HepG2 (cell line): ENCODE measurements around the gene GPR156. TPM values are rescaled to one million over a fixed set of nuclear protein-coding genes. Genes with fewer than 3 reads are reported as not detected.

Experiments
- FOXP1 ChIP-seq, 2 experiments: fragments of 450-650 bp in 1 of 2; IDR thresholded peaks; 2 replicates each; pipeline ENCODE4 v1.6.1; 2017 to 2018; ENCODE audit warnings: antibody characterized with exemption in 1 of 2
- HIVEP1 ChIP-seq: sonication (generic); formaldehyde crosslinking; IDR thresholded peaks from 2 replicates; pipeline ENCODE4 v1.4.0; 2020; ENCODE audit warnings: mild to moderate bottlenecking, missing genetic modification reagents
- HMG20B ChIP-seq: conservative IDR thresholded peaks from 2 replicates; pipeline ENCODE4 v1.6.1; 2016; ENCODE audit warnings: missing genetic modification reagents, missing compliant biosample characterization
- HOXA3 ChIP-seq: sonication (generic); formaldehyde crosslinking; IDR thresholded peaks from 2 replicates; pipeline ENCODE4 v1.5.0; 2020; ENCODE audit warnings: missing genetic modification reagents
- KMT2B ChIP-seq: IDR thresholded peaks from 2 replicates; pipeline ENCODE4 v1.6.1; 2016; ENCODE audit warnings: missing genetic modification reagents, missing compliant biosample characterization
- MAX ChIP-seq: IDR thresholded peaks from 2 replicates; pipeline ENCODE4 v1.6.1; 2012; ENCODE audit warnings: inconsistent platforms
- ONECUT2 ChIP-seq: sonication (generic); formaldehyde crosslinking; IDR thresholded peaks from 2 replicates; pipeline ENCODE4 v1.4.0; 2020; ENCODE audit warnings: missing genetic modification reagents
- SOX13 ChIP-seq, 3 experiments: fragments of 450-650 bp in 1 of 3; sonication (generic) in 1 of 3; formaldehyde crosslinking in 1 of 3; IDR thresholded peaks in 2 of 3; conservative IDR thresholded peaks in 1 of 3; 2 replicates each; pipeline versions ENCODE4 v1.5.0 to v1.6.1; 2016 to 2020; ENCODE audit warnings: antibody characterized with exemption in 1 of 3, mild to moderate bottlenecking in 1 of 3, missing compliant biosample characterization in 1 of 3, missing genetic modification reagents in 1 of 3, moderate library complexity in 1 of 3
- SRF ChIP-seq: IDR thresholded peaks from 2 replicates; pipeline ENCODE4 v1.6.1; 2011; ENCODE audit warnings: mild to moderate bottlenecking, low read depth, low read length, moderate library complexity
- ZEB1 ChIP-seq: IDR thresholded peaks from 2 replicates; pipeline ENCODE4 v1.6.1; 2012; ENCODE audit warnings: mild to moderate bottlenecking, low read depth, inconsistent platforms; ENCODE audit not compliant: insufficient replicate concordance
- ZNF878 ChIP-seq: sonication (generic); formaldehyde crosslinking; IDR thresholded peaks from 2 replicates; pipeline ENCODE4 v1.8.1; 2023; ENCODE audit warnings: mild to moderate bottlenecking, missing genetic modification reagents, moderate library complexity
- polyA plus RNA-seq, 8 experiments: library from polyadenylated mRNA; depleted of rRNA in 3 of 8; stranded (reverse) in 7 of 8; unstranded in 1 of 8; fragments of >200 nt; fragmentation: Illumina TruSeq in 4 of 8; extraction: Trizol in 4 of 8; gene quantifications; 2 replicates each; pipeline versions ENCODE4 v1.2.1 to v1.2.3, GENCODE V29; 2011 to 2016; ENCODE audit warnings: low read depth in 4 of 8, missing spikeins in 1 of 8, mixed read lengths in 1 of 8; ENCODE audit not compliant: insufficient read depth in 1 of 8
- total RNA-seq, 5 experiments: library from RNA; depleted of rRNA; stranded (reverse); fragments of >200 nt; fragmentation: Illumina TruSeq; extraction: Trizol; gene quantifications; 2 replicates each; pipeline ENCODE4 v1.2.3, GENCODE V29; 2016; ENCODE audit warnings: low read depth in 1 of 5
- TF ChIP-seq, protein P1 (sequence below): sonication (generic); formaldehyde crosslinking; IDR thresholded peaks from 2 replicates; pipeline ENCODE4 v1.8.1; 2023; ENCODE audit warnings: mild to moderate bottlenecking, inconsistent platforms, moderate library complexity, missing genetic modification reagents, borderline replicate concordance
- TF ChIP-seq, protein P2 (sequence below): sonication (generic); formaldehyde crosslinking; IDR thresholded peaks from 2 replicates; pipeline ENCODE4 v1.4.0; 2020; ENCODE audit warnings: missing genetic modification reagents
- TF ChIP-seq, protein P3 (sequence below): IDR thresholded peaks from 2 replicates; pipeline ENCODE4 v1.6.1; 2016; ENCODE audit warnings: missing compliant biosample characterization, missing genetic modification reagents, borderline replicate concordance
- TF ChIP-seq, protein P4 (sequence below): sonication (generic); formaldehyde crosslinking; IDR thresholded peaks from 2 replicates; pipeline ENCODE4 v1.8.0; 2022; ENCODE audit warnings: mild to moderate bottlenecking, missing genetic modification reagents, moderate library complexity
- TF ChIP-seq, protein P5 (sequence below), 2 experiments: sonication (generic) in 1 of 2; formaldehyde crosslinking in 1 of 2; IDR thresholded peaks; 2 replicates each; pipeline versions ENCODE4 v1.4.0 to v1.6.1; 2016 to 2020; ENCODE audit warnings: borderline replicate concordance in 1 of 2, low read depth in 1 of 2, mild to moderate bottlenecking in 1 of 2, missing genetic modification reagents in 1 of 2
- TF ChIP-seq, protein P6 (sequence below): IDR thresholded peaks from 2 replicates; pipeline ENCODE4 v1.6.1; 2016; ENCODE audit warnings: missing compliant biosample characterization, missing genetic modification reagents, borderline replicate concordance

GPR156 gene
- total and polyA plus RNA-seq, 2 of the 13 experiments (the other 11 are each of a cell fraction or from before 2014, with no cell fraction given) = not detected

GRCh38 chr3:120274739-120275167, 10.3 kb downstream of the GPR156 start (continued):
- TF ChIP-seq ZNF878 (CRISPR knock-in tag) (peak; percentile 84), ZEB1 (no peak), FOXP1 (IDR thresholded peaks at IDR 0.05) (no peak), FOXP1 (CRISPR knock-in tag; IDR thresholded peaks at IDR 0.05) (peak; percentile 61), HOXA3 (CRISPR knock-in tag) (peak; percentile 29; the same call in 1 of the 2 replicates), SOX13 (IDR thresholded peaks at IDR 0.05) (peak; percentile 92), SOX13 (CRISPR knock-in tag; conservative IDR thresholded peaks at IDR 0.05 in 1 of 2, IDR thresholded peaks at IDR 0.05 in 1 of 2) (peak in 1 of 2 experiments; percentile 99; a peak in 2 of 4 replicates), ONECUT2 (peak; percentile 38; the same call in 1 of the 2 replicates), HMG20B (CRISPR knock-in tag) (peak; percentile 27; the same call in 1 of the 2 replicates), KMT2B (CRISPR knock-in tag) (no peak), HIVEP1 (CRISPR knock-in tag) (no peak; the same call in 1 of the 2 replicates), MAX (peak; percentile 92), SRF (peak; percentile 75)
- TF ChIP-seq, protein P1, sequence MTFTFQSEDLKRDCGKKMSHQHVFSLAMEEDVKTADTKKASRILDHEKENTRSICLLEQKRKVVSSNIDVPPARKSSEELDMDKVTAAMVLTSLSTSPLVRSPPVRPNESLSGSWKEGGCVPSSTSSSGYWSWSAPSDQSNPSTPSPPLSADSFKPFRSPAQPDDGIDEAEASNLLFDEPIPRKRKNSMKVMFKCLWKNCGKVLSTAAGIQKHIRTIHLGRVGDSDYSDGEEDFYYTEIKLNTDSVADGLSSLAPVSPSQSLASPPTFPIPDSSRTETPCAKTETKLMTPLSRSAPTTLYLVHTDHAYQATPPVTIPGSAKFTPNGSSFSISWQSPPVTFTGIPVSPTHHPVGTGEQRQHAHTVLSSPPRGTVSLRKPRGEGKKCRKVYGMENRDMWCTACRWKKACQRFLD (CRISPR knock-in tag) = no peak
- TF ChIP-seq, protein P2, sequence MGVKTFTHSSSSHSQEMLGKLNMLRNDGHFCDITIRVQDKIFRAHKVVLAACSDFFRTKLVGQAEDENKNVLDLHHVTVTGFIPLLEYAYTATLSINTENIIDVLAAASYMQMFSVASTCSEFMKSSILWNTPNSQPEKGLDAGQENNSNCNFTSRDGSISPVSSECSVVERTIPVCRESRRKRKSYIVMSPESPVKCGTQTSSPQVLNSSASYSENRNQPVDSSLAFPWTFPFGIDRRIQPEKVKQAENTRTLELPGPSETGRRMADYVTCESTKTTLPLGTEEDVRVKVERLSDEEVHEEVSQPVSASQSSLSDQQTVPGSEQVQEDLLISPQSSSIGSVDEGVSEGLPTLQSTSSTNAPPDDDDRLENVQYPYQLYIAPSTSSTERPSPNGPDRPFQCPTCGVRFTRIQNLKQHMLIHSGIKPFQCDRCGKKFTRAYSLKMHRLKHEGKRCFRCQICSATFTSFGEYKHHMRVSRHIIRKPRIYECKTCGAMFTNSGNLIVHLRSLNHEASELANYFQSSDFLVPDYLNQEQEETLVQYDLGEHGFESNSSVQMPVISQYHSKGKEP (CRISPR knock-in tag) = no peak
- TF ChIP-seq, protein P3, sequence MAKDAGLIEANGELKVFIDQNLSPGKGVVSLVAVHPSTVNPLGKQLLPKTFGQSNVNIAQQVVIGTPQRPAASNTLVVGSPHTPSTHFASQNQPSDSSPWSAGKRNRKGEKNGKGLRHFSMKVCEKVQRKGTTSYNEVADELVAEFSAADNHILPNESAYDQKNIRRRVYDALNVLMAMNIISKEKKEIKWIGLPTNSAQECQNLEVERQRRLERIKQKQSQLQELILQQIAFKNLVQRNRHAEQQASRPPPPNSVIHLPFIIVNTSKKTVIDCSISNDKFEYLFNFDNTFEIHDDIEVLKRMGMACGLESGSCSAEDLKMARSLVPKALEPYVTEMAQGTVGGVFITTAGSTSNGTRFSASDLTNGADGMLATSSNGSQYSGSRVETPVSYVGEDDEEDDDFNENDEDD (CRISPR knock-in tag) = peak; percentile 46; the same call in 1 of the 2 replicates
- TF ChIP-seq, protein P4, sequence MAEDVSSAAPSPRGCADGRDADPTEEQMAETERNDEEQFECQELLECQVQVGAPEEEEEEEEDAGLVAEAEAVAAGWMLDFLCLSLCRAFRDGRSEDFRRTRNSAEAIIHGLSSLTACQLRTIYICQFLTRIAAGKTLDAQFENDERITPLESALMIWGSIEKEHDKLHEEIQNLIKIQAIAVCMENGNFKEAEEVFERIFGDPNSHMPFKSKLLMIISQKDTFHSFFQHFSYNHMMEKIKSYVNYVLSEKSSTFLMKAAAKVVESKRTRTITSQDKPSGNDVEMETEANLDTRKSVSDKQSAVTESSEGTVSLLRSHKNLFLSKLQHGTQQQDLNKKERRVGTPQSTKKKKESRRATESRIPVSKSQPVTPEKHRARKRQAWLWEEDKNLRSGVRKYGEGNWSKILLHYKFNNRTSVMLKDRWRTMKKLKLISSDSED (CRISPR knock-in tag) = no peak
- TF ChIP-seq, protein P5, sequence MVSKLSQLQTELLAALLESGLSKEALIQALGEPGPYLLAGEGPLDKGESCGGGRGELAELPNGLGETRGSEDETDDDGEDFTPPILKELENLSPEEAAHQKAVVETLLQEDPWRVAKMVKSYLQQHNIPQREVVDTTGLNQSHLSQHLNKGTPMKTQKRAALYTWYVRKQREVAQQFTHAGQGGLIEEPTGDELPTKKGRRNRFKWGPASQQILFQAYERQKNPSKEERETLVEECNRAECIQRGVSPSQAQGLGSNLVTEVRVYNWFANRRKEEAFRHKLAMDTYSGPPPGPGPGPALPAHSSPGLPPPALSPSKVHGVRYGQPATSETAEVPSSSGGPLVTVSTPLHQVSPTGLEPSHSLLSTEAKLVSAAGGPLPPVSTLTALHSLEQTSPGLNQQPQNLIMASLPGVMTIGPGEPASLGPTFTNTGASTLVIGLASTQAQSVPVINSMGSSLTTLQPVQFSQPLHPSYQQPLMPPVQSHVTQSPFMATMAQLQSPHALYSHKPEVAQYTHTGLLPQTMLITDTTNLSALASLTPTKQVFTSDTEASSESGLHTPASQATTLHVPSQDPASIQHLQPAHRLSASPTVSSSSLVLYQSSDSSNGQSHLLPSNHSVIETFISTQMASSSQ (IDR thresholded peaks at IDR 0.05; ENCODE audit: low read depth) = peak; percentile 75; the same call in 1 of the 2 replicates
- TF ChIP-seq, protein P5 (CRISPR knock-in tag; IDR thresholded peaks at IDR 0.05; ENCODE audit: borderline replicate concordance) = peak; percentile 83; the same call in 1 of the 2 replicates
- TF ChIP-seq, protein P6, sequence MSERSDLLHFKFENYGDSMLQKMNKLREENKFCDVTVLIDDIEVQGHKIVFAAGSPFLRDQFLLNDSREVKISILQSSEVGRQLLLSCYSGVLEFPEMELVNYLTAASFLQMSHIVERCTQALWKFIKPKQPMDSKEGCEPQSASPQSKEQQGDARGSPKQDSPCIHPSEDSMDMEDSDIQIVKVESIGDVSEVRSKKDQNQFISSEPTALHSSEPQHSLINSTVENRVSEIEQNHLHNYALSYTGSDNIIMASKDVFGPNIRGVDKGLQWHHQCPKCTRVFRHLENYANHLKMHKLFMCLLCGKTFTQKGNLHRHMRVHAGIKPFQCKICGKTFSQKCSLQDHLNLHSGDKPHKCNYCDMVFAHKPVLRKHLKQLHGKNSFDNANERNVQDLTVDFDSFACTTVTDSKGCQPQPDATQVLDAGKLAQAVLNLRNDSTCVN (CRISPR knock-in tag) = peak; percentile 99
